ENCODE data around the gene ABLIM2.

ABLIM2 gene

DNA sequence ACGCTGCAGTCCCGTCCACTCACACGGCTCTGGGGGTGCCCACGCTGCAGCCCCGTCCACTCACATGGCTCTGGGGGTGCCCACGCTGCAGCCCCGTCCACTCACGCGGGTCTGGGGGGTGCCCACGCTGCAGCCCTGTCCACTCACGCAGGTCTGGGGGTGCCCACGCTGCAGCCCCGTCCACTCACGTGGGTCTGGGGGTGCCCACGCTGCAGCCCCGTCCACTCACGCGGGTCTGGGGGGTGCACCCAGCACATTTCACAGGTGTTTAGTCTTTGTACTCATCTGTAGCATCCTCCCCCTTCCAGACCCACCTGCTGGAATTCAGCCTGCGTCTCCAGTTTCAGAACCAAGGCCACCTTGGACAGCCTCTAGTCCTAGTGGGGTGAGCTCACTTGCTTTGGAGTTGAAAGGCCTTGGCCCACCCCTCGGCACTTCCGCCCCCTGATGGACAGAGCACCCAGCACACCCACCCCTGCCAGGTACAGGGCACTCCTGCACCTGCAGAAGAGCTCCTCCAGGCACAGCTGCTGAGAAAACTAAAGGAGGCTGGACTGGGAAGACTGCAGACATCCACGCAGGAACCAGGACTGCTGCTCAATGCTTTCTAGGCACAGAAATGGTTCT lies 73.0 kb downstream of the ABLIM2 start:
- no peak for TF ChIP-seq CTCF (conservative IDR thresholded peaks at IDR 0.05; ENCODE audit: control insufficient read depth, insufficient read depth, low read depth, low read length)
- DNase-seq (ENCODE audit: low read depth) = no peak
- no peak overlapping the region for H3K4me3 ChIP-seq (ENCODE audit: control insufficient read depth, low read depth, low read length)

DNA sequence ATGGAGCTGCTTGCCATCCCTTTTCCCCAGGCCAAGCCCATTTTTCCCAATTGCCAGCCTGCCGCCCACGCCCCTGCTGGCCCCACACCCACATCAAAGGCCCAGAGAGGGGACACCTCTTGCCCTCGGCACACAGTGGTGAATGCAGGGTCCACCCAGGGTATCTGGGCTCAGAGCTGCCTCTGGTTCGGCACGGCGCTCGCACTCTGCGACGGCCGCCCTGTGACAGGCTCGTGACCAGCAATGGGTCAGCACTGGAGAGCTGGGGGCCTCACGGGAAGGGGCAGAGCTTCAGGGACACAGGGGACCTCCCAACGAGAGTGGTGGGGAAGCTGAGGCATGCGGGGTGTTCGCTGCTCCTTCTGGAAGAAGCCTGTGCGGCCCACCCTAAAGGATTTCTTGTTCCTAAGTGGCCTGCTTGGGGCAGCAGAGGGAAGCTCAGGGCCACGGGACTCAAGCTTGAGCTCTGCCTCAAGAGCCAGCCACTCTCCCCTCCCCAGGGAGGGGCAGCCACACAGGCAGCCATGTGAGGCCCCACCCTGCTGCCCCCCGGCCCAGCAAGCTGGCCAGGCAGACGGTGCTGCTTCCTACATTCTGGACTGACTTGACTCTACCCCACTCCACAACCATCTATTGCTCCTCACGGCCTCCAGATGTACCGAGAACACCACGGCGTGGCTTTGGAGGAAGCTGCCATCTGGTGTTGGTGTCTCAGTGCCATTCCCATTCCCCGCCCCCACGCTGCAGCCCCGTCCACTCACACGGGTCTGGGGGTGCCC lies 73.7 kb downstream of the ABLIM2 start:
- no peak for TF ChIP-seq CTCF (conservative IDR thresholded peaks at IDR 0.05; ENCODE audit: control insufficient read depth, insufficient read depth, low read depth, low read length)
- no peak overlapping the region for H3K4me3 ChIP-seq (ENCODE audit: control insufficient read depth, low read depth, low read length)
- no peak for DNase-seq (ENCODE audit: low read depth)

DNA sequence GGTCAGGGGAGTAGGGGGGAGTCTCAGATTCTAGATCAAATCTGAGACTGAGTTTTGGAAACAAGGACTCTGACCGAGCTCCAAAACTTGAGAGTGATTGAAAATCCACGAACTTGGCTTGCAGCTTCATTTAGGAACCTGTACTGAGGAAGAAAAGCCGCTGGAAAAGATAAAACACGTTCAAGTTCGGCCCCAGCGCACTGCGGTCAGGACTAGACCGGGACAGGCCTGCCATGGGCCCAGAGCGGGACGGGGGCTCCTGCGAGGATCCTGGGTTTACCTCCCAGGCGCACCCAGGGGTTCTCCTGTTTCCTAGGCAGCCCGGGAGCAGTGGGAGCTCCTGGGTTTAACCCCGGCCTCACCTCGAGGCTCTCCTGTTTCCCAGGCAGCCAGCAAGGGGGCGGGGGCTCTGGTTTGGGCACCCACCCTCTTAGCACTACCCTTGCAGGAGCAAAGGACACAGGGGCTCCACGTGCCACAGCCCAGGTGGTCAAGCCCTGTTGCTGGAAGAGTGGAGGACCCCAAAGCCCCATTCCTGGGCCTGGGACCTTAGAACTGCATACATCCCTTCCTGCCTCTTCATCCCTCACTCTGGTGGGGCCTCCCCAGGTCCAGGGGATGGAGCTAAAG lies 74.5 kb downstream of the ABLIM2 start:
- no peak for DNase-seq (ENCODE audit: low read depth)
- H3K4me3 ChIP-seq (ENCODE audit: control insufficient read depth, low read depth, low read length) = no peak overlapping the region
- TF ChIP-seq CTCF (conservative IDR thresholded peaks at IDR 0.05; ENCODE audit: control insufficient read depth, insufficient read depth, low read depth, low read length) = no peak

- H3K4me3 ChIP-seq (ENCODE audit: control insufficient read depth, low read depth, low read length) = no peak overlapping the region
- no peak for DNase-seq (ENCODE audit: low read depth)
- no peak for TF ChIP-seq CTCF (conservative IDR thresholded peaks at IDR 0.05; ENCODE audit: control insufficient read depth, insufficient read depth, low read depth, low read length)
Observed at GRCh38 chr4:8083086-8083825, 75.4 kb downstream of the ABLIM2 start.

GRCh38 chr4:8082517-8083055 lies 76.0 kb downstream of the ABLIM2 start:
- TF ChIP-seq CTCF (conservative IDR thresholded peaks at IDR 0.05; ENCODE audit: control insufficient read depth, insufficient read depth, low read depth, low read length) = no peak
- no peak overlapping the region for H3K4me3 ChIP-seq (ENCODE audit: control insufficient read depth, low read depth, low read length)
- DNase-seq (ENCODE audit: low read depth) = no peak

Data from fibroblast of mammary gland (primary cell).